G401.6 (cell line): Measurements from ENCODE around the gene HOXA3.

Experiments
- FAIRE-seq: peaks from 2 replicates; lab custom pipeline; 2012; peaks lifted over from hg19 to GRCh38; lab: Jason Lieb, UNC

The HOXA3 gene

DNA sequence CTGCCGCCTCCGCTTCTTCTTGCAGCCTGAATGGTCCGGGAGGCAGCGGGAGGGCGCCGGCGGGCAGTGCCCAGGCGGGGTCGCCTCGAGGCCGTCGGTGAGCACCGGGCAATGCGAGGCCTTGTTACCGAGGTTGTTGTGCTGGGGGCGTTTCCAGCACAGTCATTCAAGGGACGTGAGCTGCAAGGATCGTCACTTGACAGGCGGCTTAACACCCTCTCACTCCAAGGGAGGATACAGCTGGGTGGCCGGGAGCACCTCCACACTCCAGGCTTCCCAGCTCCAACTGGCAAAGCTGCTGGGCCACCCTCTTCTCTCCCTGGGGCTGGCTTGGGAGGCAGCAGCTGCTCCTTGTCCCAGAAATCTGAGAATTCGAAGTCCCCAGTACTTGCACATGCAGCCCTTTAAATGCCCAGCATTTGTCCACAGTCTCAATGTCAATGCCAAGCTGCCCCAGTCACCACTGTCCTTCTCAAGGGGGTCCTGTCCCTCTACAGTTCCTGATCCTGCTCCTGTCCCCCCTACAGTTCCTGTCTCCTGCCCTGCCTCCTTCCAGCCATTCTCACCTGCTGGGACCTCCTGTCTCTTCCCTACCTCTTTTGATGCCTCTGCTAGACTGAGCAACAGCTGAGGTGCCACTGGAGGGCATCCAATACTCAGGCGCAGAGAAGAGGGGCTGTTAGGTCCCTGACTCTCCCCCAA lies 37.1 kb upstream of the HOXA3 start:
- no peak for FAIRE-seq

DNA sequence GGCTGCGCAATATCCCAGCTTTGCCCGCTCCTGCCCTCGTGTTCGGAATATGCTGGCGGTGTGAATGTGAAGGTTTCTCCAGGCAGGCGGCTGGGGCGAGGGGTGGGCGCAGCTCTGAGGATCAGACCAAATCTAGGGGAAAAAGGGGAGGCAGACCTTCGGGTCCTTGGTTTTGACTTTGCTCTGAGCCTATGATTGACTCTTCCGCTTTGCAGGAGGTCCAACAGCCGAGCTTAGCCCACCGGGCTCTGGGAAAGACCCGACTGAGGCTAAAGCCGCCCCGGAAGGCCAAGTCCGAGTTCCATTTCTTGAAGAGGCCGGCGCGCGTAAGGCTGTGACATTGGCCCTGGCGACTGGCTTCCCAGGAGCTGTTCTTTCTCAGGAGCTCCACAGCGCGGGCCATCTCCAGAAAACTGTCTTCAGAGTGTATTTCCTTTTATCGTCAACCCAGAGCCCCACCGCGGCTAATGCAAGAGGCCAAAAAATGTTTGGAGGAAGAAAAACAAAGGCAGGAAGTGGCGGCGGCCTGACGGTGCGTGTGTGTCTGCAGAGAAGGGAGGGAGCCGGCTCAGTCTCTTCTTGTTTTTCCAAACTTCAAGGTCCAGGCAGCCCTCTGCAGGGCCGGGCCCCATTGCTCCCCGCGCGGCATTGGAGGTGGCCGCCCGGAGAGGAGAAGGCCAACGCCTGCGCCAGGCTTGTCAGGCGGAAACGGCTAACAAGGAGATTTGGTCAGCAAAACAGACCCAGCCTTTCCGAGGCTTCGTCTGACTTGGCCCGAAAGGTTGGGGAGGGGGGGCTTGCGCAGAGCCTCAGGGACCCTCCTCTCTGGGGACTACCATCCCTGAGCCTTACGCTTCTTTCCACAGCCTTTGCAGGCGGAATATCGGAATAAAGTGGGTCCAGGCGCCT lies 36.3 kb upstream of the HOXA3 start:
- FAIRE-seq = no peak

DNA sequence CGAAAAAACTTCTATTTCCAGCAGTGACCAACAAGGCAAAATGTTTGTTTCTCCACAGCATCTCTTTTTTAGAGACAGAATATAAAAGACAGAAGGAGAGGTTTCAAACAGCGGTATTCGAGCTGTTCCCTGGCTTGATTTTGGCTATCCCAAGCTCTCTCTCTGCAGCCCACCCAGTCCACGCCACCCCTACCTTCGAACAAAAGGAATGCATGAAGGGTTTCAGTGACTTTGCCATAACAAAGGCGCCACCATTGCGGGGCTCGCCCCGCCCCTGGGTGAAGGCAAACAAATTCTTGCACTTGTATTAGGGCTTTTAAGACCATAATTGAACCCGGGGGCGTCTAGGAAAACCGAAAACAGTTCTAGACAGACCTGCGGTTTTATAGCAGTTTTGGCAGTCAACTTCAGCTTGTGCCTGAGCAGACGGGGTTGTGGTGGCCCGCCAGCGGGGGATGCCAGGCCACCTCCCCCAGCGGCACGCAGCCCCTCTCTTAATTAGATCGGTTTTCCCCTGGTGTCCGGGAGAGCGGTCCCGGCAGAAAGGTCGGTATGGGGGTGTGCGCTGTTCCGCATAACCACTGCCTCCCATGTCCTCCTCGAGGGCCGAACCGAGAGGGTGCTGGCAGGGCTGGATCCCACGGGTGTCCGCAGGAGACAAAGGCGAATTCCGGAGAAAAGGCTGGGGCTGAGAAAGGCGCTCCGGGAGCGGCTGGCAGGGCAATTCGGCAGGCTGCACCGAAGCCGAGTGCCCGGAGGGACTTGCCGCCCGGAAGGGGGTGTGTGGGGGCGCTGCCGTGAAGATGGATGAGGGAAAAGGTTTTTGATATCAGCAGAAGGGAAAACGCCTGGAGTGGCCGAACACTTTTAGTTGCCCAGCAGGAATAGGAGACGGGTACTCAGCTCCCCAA lies 35.3 kb upstream of the HOXA3 start:
- FAIRE-seq = no peak

DNA sequence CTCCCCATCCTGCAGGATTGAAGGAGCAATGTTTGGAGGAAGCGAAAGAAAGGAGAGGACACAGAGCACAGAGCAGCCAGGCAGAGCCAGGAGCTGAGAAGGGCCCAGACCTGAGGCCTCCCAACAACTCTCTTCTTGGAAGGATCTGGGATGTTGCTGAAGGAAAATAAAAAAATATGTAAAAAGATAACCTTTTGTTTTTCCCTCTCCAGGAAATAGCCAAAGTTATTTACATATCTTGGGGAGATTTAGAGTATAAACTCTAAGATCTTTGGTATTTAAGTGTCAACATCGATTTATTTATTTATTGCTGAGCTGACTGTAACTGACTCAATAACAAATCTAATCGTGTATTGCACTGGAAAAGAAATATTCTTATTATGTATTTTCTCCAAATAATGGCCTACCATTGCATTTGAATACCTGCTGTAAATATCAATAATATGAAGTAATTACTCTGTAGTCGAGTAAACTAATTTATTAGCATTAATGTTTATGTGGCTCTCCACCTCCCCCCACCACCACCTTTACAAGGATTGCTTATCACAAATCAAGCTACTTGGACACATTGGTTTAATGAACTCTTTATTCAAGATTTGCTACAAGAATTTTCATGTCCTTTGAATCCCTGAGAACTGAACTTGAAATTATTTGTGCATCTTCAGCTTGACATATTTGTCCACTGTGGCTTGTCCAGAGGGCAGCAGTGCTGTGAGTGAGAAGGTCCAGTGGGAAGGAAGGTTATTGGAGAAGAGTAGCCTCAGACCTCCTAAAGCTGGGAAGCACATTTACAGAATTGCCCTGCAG lies 34.5 kb upstream of the HOXA3 start:
- FAIRE-seq = peak; percentile 19

DNA sequence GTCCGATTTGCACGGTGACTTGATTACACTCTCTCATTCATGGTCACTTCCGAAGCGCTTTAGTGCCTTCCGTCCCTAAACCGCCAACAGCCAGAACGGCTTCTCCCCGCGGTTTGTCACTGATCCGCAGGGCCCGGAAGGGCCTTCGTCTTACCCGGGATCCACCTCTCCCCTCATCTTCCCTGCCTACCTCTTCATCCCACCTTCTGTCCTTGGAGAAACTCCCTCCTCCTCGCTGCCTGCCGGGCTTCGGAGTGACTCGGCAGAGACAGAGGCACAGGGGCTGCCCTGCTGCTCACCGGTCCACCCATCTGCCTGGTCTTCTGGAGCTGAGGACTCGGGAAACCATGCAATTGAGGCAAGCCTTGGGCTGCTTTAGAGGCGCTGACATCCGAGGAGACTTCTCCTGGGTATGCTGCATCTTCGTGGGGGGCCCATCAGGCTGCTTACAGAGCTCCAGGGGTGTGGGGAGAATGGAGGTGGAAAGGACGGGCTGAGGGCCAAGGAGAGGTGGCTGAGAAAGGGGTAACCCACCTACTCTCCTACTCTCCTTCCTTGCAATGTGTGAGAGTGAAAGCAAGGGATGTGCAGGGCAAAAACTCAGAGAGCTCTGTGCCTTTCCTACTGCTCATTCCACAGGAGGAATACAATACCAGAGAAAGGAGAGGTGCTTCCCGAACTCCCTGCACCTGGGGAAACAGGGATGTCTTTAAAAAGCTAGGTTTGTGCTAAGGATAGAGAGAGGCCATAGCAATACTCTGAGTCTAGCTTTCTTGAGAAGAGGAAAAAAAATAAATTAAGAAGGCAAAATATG lies 33.7 kb upstream of the HOXA3 start:
- no peak for FAIRE-seq

DNA sequence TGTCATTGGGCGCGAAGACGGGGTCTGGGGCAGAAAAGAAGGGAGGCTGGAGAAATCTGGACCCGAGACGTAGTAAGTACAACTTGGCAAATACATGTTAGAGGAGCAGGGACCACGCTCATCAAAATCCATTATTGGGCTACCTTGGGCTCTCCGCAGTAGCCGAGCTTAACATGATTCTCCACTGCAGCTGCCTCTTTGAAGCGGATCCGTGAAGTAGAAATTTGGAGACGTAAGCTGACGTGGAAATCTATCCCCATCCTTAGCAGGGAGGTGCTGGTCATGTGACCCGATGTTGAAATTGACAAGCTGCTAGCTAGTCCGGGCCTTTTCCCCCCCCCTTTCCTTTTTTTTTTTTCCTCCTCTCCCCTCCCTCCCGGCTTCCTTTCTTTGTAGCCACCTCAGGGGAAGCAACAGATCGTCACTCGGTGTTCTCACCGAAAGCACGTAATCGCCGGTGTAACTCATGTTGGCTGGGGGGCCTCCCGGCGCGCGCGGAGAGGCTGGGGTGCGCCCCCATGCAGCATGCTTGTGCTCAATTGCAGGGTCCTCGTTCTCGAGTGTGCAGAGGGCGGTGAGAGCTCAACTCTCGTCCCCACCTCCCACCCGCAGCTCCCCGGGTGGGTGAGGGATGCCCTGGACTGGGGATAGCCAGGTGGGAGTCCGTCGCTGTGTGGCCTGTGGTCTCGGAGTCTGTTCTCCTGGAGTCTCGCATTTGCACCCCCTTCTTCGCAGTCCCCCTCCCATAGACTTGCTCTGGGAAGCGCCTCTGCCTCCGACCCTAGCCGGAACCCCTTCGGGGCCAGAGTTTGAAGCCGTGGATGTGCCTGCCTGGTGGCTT lies 32.9 kb upstream of the HOXA3 start, which contains the start of gene HOXA11:
Gene HOXA11, minus strand, starts transcription at position 220 of the 841 bp plus-strand sequence. Its CDS starts 88 bp downstream, at position 132.
- peak; percentile 89 for FAIRE-seq

DNA sequence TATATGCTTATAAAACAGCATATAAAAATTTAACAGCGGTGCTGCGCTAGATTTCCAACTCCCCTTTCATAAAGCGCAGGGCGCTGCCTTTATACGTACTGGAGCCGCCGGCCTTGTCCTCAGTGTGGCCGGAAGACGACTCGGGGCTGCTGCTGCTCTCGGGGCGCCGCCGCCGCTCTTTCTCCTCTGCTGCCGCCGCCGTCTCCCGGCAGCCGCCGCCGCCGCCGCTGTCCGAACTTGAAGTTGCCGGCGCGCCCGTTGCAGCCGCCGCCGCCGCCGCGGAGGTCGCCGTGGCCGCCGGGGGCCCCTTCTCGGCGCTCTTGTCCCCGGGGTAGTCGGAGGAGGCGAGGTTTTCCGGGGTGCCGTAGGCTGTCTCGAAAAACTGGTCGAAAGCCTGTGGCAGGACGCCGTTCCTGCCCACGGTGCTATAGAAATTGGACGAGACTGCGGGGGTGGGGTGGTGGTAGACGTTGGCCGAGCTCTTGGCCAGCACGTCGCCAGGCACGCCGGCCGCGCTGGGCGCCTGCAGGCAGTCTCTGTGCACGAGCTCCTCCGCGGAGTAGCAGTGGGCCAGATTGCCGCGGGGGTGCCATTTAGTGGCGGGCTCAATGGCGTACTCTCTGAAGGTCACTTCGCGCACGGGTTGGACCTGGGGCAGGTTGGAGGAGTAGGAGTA lies 32.1 kb upstream of the HOXA3 start:
- no peak for FAIRE-seq

DNA sequence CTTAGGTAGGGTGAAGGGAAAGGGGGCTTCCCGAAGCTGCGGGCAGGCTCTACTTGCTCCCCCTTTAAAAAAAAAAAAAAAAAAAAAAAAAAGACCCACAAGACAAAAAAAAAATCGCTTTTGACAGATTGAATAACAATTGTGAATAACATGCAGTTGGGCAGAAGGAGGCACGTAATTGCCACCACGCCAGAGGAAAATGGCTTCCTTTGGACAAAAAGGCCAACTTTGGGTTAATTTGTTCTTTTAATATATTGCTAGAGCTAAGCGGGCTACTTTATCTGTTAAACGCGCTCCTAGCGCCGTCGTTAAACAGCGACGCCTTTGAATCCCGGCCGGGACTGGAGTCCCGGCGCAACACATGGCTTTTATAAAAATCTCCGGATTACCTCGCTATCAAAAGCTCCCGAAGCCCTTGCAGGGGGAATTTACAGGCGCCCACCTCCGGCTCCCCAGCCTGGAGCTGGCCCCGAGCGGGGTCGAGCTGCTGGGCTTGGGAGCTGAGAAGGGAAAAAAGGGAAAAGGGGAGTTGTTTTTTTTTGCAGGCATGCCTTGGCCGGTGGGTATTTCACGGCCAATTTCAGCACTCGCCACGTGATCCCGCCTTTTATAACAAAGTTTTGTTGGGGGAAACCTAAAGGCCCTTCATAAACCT lies 31.4 kb upstream of the HOXA3 start:
- peak; percentile 27 for FAIRE-seq

DNA sequence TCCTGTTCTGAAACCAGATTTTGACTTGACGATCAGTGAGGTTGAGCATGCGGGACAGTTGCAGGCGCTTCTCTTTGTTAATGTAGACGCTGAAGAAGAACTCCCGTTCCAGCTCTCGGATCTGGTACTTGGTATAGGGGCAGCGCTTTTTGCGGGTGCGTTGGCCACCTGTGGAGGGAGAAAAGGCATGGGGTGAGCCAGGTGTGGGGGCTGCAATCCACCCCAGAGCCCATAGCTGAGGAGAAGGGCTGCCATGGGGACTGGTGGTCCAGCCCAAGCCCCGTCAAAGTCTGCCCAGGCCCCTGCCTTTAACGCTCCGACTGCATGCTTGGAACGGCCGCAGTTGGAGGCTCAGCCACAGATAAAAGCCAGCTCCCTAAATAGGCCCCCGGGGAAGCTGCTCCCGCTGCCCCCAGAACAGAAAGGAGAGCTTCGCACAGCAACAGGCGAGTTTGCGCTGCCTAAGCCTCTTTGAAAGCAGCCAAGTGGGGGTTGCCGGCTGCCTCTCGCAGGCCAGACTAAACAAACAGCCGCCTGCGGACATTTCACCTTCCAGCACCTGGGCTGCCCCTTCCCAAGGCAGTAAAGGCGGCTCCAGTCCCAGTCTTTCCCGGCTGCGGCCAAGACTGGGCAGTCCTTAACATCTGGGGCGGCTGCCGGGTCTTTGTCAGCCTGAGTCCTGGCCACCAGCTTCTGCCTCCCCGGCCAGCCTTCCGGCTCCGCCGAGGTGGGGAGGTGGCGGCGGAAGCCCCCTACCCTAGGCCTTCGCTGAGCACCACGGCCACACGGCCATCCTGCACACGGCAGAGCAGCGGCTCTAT lies 30.7 kb upstream of the HOXA3 start:
- no peak for FAIRE-seq

DNA sequence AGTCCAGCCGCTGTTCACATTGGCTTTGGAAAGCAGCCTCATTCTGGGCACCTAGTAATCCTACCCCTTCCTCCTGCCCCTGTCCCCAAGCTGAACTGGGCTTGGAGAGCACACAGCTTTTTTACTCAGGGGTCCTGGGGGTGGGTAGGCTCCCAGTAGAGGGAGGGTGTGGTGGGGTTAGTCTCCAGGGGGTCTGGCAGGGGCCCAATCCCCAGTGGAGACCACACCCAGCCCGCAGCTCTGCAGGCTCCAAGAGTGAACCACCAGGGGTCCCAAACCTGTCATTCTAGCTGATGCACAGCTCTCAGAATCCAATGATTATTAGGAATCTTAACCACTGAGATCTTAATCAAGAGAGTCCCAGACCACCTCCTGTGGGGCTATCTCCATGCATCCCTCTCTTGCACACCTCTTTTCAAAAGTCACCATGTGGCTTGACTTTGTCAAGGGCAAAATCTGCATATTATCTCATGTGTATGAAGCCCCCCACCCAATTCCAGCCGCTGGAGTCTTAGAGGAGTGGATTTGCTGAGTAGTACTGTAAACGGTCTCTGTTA lies 30.0 kb upstream of the HOXA3 start:
- FAIRE-seq = no peak

DNA sequence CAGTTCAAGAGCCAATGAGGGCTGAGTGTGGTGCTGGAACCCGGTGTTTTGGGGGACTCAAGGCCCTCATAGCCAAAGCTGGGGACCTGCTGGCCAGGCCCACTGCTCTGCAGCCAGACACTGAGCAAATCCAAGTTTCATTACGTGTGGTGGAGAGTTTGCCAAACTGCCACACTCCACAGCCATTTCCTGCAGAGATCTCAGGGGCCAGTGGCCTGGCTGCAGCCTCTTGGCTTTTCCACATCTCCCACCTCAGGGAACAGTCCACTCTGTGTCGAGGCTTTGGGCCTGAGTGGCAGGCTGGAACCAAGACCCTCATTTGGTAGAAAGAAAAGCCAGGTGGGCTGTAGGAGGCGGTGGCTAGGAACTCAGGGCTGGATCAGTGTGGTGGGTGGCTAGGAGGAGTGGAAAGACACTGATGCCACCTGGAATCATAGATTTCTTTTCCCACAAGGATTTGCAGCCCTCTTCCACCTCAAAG lies 29.5 kb upstream of the HOXA3 start:
- no peak for FAIRE-seq

DNA sequence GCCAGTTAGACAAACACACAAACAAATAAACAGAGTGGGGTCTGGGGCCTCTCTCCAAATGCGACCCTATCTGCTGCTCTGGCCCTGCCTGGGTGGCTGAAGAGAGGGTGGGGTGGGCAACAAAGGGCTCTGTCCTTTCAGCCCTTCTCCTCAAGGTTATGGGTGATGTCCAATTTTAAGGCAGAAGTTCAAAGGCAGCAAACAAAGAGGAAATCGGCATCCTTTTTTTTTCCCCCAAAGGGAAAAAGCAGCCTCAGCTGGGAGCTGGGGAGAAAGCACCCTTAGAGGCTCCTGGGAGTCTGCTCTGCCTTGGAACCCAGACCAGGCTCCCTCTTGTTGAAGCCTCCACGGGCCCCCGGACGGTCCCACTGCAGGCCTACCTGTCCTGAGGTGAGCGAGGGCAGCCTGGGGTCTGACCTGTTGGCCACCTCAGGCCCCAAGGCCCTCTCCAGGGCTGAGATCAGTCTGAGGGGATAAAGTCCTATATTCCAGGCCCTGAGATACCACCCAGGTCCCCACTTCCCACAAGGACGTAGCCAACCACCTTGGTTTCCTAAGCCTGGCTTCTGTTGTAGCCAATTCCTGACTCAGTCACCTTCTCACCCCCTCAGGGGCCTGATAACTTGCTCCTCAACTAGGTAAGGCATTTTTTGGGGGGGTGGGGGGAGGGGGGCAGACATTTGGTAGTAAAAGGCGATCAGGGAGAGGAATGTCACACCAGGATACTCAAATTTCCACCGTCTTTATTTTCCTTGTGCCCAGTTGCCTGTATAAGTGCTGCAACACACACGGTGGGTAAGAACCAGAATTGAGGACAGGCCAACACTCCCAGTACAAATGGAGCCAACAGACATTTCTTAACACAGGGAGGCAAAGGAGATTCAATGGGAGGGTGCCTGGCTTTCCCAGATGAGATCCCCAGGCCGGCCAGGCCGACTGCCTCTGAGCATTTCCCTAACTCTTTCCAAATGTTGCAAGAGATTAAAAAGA lies 28.3 kb upstream of the HOXA3 start:
- peak; percentile 77 for FAIRE-seq

DNA sequence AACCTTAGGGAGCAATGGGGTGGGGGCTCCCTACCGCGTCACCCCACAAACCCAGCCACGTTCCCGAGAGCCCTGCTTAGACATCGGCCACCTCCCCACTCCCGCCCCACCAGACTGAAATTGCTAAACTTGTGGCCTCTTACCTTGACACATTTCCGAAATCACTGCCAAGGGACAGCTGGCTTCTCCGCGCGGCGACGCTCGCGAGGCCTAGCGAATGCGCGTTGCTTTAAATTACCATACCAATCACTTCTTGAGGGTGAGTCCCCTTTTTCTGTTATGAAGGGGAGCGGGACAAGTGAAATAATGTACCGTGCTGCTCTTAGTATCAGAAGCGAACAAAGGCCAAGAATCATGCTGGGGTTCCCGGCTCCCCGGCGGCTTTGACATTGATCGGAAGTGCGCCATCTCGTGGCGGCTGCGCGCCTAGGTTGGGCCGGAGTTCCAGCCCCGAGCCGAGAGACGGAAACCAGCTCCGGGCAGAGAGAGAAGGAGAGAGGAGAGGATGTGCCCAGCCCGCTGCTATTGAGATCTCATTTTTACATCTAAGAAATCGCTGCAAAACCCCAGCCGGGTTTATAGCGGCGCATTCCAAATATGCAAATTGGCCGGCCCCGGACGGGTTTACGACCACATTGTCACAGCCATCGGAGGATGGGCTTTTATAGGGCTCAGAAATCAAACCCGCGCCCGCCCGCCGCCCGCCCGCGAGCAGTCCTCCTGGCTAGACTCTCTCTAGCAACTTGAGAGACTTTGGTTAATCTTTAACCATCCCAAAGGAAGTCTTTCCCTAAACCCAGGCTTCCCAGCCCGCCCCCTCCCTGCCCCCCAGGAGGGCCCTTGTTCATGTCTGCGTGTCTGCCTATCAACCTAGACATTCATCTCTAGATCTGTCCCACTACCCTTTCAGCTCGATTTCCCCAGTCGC lies 27.4 kb upstream of the HOXA3 start:
- FAIRE-seq = peak; percentile 96

DNA sequence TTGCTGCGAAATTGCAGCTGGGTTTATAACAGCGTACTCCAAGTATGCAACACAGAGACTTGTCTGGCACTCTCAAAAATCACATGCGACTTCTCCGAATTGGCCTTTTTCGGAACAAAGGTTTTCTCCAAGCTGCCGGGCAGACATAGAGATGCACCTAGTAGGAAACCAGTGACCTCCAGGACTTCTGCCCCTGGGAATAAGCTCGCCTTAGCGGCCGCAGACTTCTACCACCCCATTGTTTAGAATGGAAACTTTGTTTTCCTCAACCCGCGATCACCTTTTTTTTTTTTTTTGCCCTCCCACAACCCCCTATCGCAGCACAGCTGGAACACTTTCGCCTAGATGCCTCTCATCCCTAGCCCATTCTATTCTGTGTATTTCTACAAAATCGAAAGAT lies 26.6 kb upstream of the HOXA3 start:
- FAIRE-seq = no peak

DNA sequence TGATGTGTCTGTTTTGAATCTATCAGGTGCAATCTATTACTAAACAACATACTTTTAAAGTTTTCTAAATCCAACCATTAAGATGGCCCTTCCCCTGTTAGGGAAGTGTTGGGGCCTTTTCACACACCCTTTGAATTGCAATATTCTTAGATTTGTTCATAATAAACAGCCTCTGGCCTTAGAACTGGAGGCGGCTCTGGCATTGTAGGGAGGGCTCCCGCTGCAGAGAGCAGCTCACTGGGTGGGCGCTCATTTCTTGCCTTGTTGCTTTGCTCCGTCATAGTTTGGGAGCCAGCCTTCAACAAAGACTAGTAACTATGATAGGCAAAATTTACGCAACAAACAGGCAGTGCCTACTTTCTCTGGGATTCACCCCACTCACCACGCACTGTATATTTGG lies 26.0 kb upstream of the HOXA3 start:
- peak; percentile 87 for FAIRE-seq
